HL-60 (cell line): ENCODE results near the gene PUM1.

ENCODE experiments used
- DNase-seq, 2 experiments: peaks; one replicate each; pipeline ENCODE4 v3.0.0-alpha.2; 2010 to 2020; ENCODE audit warnings: low read depth in 1 of 2, low spot score in 1 of 2
- H3K27ac ChIP-seq: fragments of 250-450 bp; sonication (Bioruptor Pico); replicated peaks from 2 replicates; pipeline ENCODE4 v1.5.1; 2020; ENCODE audit warnings: mild to moderate bottlenecking, moderate library complexity
- H3K27me3 ChIP-seq: fragments of 250-450 bp; sonication (Bioruptor Pico); 2 replicates; pipeline ENCODE4 v1.5.1; 2021; ENCODE audit warnings: mild to moderate bottlenecking, moderate library complexity; ENCODE audit not compliant: insufficient read depth, poor library complexity, severe bottlenecking
- H3K4me3 ChIP-seq: replicated peaks from 2 replicates; pipeline ENCODE4 v1.5.1; 2011; ENCODE audit warnings: mild to moderate bottlenecking, control low read depth, low read length; ENCODE audit not compliant: insufficient read depth
- GABPA ChIP-seq: IDR thresholded peaks from 2 replicates; pipeline ENCODE4 v1.6.1; 2012; ENCODE audit warnings: low read depth
- POLR2AphosphoS5 ChIP-seq: IDR thresholded peaks from 2 replicates; pipeline ENCODE4 v1.6.1; 2012; ENCODE audit warnings: low read depth
- REST ChIP-seq: IDR thresholded peaks from 2 replicates; pipeline ENCODE4 v1.6.1; 2012; ENCODE audit warnings: low read depth; ENCODE audit not compliant: insufficient replicate concordance
- SPI1 ChIP-seq: IDR thresholded peaks from 2 replicates; pipeline ENCODE4 v1.6.1; 2012; ENCODE audit warnings: low read depth, mild to moderate bottlenecking, borderline replicate concordance
- TF ChIP-seq, protein P1 (sequence below): IDR thresholded peaks from one replicate; pipeline ENCODE4 v1.5.1; 2011; ENCODE audit warnings: low read length, control low read depth, inconsistent platforms; ENCODE audit not compliant: insufficient read depth

Gene PUM1

GRCh38 chr1:30905916-30906620 lies 159.4 kb downstream of the PUM1 start:
- DNase-seq = no peak
- Histone ChIP-seq H3K4me3 (no peak overlapping the region), H3K27me3 (peaks cover 55% of the 10 kb centered on the region), H3K27ac (no peak overlapping the region)
- TF ChIP-seq POLR2AphosphoS5 = no peak
- TF ChIP-seq GABPA = no peak
- TF ChIP-seq, protein P1, sequence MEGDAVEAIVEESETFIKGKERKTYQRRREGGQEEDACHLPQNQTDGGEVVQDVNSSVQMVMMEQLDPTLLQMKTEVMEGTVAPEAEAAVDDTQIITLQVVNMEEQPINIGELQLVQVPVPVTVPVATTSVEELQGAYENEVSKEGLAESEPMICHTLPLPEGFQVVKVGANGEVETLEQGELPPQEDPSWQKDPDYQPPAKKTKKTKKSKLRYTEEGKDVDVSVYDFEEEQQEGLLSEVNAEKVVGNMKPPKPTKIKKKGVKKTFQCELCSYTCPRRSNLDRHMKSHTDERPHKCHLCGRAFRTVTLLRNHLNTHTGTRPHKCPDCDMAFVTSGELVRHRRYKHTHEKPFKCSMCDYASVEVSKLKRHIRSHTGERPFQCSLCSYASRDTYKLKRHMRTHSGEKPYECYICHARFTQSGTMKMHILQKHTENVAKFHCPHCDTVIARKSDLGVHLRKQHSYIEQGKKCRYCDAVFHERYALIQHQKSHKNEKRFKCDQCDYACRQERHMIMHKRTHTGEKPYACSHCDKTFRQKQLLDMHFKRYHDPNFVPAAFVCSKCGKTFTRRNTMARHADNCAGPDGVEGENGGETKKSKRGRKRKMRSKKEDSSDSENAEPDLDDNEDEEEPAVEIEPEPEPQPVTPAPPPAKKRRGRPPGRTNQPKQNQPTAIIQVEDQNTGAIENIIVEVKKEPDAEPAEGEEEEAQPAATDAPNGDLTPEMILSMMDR = no peak
- TF ChIP-seq SPI1 = no peak
- TF ChIP-seq REST = no peak

DNA sequence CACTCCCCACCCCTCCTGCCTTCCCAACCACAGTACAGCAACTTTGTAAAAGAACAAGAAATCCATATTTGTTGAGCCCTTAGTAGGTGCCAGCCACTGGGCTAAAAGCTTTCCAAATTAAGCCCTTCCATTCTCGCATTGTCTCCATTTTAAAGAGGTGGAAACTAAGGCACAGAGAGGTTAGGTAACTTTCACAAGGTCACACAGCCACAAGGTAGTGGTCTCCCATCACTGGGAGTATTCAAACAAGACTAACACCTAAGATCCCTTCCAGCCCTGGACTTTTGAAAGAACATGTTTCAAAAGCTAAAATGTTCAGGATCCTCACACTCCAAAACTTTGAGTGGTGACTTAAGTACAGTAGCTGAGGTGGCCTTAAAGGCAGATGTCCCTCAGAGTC lies 160.1 kb downstream of the PUM1 start:
- Histone ChIP-seq H3K27me3 (peaks cover 52% of the 10 kb centered on the region), H3K27ac (no peak overlapping the region), H3K4me3 (no peak overlapping the region)
- DNase-seq = no peak
- TF ChIP-seq SPI1 (no peak), POLR2AphosphoS5 (no peak), REST (no peak), GABPA (no peak)
- TF ChIP-seq, protein P1 = no peak

DNA sequence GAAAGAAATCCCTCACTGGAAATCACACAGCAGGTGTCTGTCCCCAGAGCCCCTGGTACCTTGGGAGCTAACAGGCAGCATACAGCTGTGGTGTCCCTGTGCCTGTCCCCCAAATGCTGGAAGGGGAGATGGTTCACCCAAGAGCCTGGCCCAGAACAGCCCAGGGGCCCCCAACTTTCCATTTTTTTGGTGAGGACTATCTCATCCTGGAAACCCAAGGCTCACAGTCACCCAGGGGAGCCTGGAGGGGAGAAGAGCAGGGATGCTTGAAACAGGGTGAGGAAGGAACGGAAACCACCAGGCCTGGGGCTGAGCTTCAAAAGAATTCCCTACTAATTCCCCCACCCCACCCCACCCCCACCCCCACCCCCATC lies 160.6 kb downstream of the PUM1 start:
- no peak overlapping the region for H3K27ac ChIP-seq
- H3K27me3 ChIP-seq = peaks cover 50% of the 10 kb centered on the region
- H3K4me3 ChIP-seq = no peak overlapping the region
- TF ChIP-seq SPI1 (no peak), POLR2AphosphoS5 (no peak), REST (no peak), GABPA (no peak)
- TF ChIP-seq, protein P1 = no peak
- DNase-seq = no peak
